ENCODE results near the gene WWOX. TPM values are rescaled to one million over a fixed set of nuclear protein-coding genes. Genes with fewer than 3 reads are reported as not detected.

The WWOX gene
- total and polyA plus RNA-seq, 2 of the 13 experiments (the other 11 are each of a cell fraction or from before 2014, with no cell fraction given), result 9.1 to 37.4 TPM

- TF ChIP-seq ZNF292 (CRISPR knock-in tag; IDR thresholded peaks at IDR 0.05; ENCODE audit: borderline replicate concordance, low read depth) (0 out of 2 replicates have a peak, but pooled peaks have one; percentile 52), HOMEZ (CRISPR knock-in tag; IDR thresholded peaks at IDR 0.05; ENCODE audit: low read depth) (peak; percentile 45; the same call in 1 of the 2 replicates), CSRNP1 (CRISPR knock-in tag; IDR thresholded peaks at IDR 0.05) (no peak), ZFP1 (CRISPR knock-in tag; IDR thresholded peaks at IDR 0.05) (no peak), RXRB (CRISPR knock-in tag; IDR thresholded peaks at IDR 0.05; ENCODE audit: borderline replicate concordance) (peak; percentile 66; the same call in 1 of the 2 replicates), ZBTB33 (CRISPR knock-in tag; IDR thresholded peaks at IDR 0.05) (peak; percentile 97), ETV5 (CRISPR knock-in tag; IDR thresholded peaks at IDR 0.05; ENCODE audit: borderline replicate concordance) (peak; percentile 47; the same call in 1 of the 2 replicates), IRF9 (CRISPR knock-in tag; IDR thresholded peaks at IDR 0.05; ENCODE audit: borderline replicate concordance) (peak; percentile 78; the same call in 1 of the 2 replicates), GFI1 (CRISPR knock-in tag; IDR thresholded peaks at IDR 0.05; ENCODE audit: borderline replicate concordance) (no peak), KLF16 (CRISPR knock-in tag; IDR thresholded peaks at IDR 0.05) (peak in 1 of 2 experiments; percentile 67; a peak in 1 of 4 replicates), ZNF816 (CRISPR knock-in tag; IDR thresholded peaks at IDR 0.05; ENCODE audit: borderline replicate concordance) (no peak), ZNF777 (CRISPR knock-in tag; IDR thresholded peaks at IDR 0.05) (no peak), MXI1 (IDR thresholded peaks at IDR 0.05; ENCODE audit: borderline replicate concordance, low read depth, low read length) (peak; percentile 41; the same call in 1 of the 3 replicates), MAX (IDR thresholded peaks at IDR 0.05) (peak; percentile 41; the same call in 1 of the 2 replicates), FOSL2 (CRISPR knock-in tag; IDR thresholded peaks at IDR 0.05) (peak; percentile 41), ZFP91 (CRISPR knock-in tag; IDR thresholded peaks at IDR 0.05; ENCODE audit: borderline replicate concordance) (peak; percentile 73), IRF2 (CRISPR knock-in tag; IDR thresholded peaks at IDR 0.05) (peak; percentile 51; the same call in 1 of the 2 replicates), ZBTB25 (CRISPR knock-in tag; IDR thresholded peaks at IDR 0.05) (peak; percentile 30; the same call in 1 of the 2 replicates), ZNF367 (CRISPR knock-in tag; IDR thresholded peaks at IDR 0.05; ENCODE audit: borderline replicate concordance) (no peak), ZNF792 (CRISPR knock-in tag; IDR thresholded peaks at IDR 0.05) (0 out of 2 replicates have a peak, but pooled peaks have one; percentile 44), HES4 (CRISPR knock-in tag; IDR thresholded peaks at IDR 0.05; ENCODE audit: borderline replicate concordance) (no peak)
Measured at GRCh38 chr16:78249056-78249455, 149.6 kb downstream of the WWOX start (continued).
